Measurements from ENCODE around the gene HSP90B1.

The HSP90B1 gene

DNA sequence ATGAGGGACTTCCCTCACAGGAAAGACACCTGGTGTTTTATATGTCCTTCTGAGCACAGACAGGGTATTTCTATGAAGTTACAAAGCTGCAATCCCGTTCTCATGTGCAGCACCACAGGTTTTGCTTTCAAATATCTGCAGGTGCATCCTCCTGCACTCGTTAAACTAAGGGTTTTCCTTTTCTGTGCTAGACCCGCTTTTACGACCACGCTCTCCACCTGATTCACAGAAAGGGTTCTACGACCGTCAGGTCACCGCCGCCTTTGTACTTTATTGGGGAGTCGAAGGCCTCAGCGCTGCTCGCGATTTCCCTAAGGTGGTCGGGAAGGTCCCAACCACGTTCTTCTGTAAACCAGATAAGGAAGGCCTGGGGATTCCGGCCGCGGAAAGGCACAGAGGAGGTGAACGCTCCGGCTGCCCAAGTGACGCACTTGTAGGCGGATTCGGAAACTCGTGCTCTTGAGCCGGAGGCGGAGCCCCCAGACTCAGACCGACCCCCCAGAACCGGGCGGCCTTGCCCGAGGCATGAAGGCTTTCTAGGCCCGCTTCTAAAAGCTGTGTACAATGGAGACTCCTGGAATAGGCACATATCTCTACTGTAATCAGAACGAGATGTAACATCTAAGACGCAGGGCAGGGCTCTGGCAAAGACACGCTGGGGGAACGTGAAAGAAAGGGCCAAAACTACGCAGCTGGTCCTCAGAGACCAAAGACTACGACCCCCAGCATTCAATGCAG, 995 bp upstream of the HSP90B1 start:
- no peaks in the 10 kb centered on the region for H3K27me3 ChIP-seq (ENCODE audit: insufficient read depth, low read depth)
- H3K9ac ChIP-seq = peak overlapping the region; percentile 98
- no peak overlapping the region for H3K4me3 ChIP-seq (IDR thresholded peaks at IDR 0.05; ENCODE audit: insufficient read depth, low read depth, low read length)
- H3K4me2 ChIP-seq = peak overlapping the region; percentile 99
- peaks cover 18% of the 10 kb centered on the region for H4K20me1 ChIP-seq (ENCODE audit: insufficient read depth)
- peaks cover 66% of the 10 kb centered on the region for H3K4me1 ChIP-seq (ENCODE audit: low read depth, poor library complexity, severe bottlenecking)
- H3K79me2 ChIP-seq (ENCODE audit: insufficient read depth, low read depth) = peaks cover 40% of the 10 kb centered on the region
- H2AFZ ChIP-seq (ENCODE audit: low read depth) = no peak overlapping the region
- TF ChIP-seq CTCF (conservative IDR thresholded peaks at IDR 0.05; ENCODE audit: low read depth, low read length) = no peak
- H3K27ac ChIP-seq = peak overlapping the region; percentile 96
- peaks cover 27% of the 10 kb centered on the region; the same call in 1 of the 2 replicates for H3K36me3 ChIP-seq (ENCODE audit: insufficient read depth)

- peak overlapping the region; percentile 96 for H3K27ac ChIP-seq
- H3K4me2 ChIP-seq = no peak overlapping the region; the same call in 1 of the 2 replicates
- peaks cover 19% of the 10 kb centered on the region for H4K20me1 ChIP-seq (ENCODE audit: insufficient read depth)
- TF ChIP-seq CTCF (conservative IDR thresholded peaks at IDR 0.05; ENCODE audit: low read depth, low read length) = no peak
- no peak overlapping the region for H3K4me3 ChIP-seq (IDR thresholded peaks at IDR 0.05; ENCODE audit: insufficient read depth, low read depth, low read length)
- peaks cover 65% of the 10 kb centered on the region for H3K4me1 ChIP-seq (ENCODE audit: low read depth, poor library complexity, severe bottlenecking)
- H3K36me3 ChIP-seq (ENCODE audit: insufficient read depth) = peaks cover 32% of the 10 kb centered on the region; the same call in 1 of the 2 replicates
- H2AFZ ChIP-seq (ENCODE audit: low read depth) = no peak overlapping the region
- H3K9ac ChIP-seq = peak overlapping the region; percentile 98
- peaks cover 45% of the 10 kb centered on the region for H3K79me2 ChIP-seq (ENCODE audit: insufficient read depth, low read depth)
- H3K27me3 ChIP-seq (ENCODE audit: insufficient read depth, low read depth) = no peaks in the 10 kb centered on the region
Measured at GRCh38 chr12:103929784-103930033, 501 bp upstream of the HSP90B1 start.

DNA sequence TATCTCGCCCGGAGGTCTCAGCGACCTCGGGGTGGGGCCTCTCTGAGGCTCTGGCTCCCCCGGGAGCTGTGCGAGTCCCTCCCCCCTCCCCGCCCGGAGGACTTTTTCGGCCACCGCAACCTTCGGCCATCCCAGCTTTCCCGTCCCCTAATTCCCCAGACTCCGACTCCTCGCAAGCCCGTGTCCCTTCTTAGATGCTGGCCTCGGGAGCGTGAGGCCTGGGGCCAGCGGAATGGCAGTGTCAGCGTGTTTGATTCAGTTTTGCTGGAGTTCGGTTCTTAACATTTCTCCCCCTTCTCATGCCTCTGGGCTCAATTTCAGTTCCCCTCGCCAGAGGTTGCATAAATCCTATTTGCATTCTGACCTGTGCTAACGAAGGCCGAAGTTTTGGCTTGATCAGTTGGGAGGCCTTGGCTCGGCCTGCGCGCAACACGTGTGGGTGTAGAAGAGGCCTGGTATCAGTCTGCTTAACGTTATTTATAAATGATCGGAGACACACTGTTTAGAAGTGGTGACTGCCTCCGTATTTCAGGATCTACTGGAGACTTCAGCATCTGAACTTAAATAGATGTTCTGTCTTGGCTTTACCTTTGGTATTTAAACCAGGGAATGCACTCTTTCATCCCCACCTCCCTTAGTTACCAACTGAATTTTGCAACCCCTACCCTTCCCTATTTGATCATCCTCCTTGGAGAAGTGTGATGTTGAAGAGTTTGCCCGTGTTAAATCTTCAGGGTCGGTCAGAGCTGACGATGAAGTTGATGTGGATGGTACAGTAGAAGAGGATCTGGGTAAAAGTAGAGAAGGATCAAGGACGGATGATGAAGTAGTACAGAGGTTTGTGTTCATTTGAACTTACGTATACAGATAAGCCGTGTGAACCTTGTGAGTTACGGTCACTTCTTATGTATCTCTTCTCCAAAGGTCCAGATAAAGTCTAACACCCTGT, 851 bp downstream of the HSP90B1 start:
- TF ChIP-seq CTCF (conservative IDR thresholded peaks at IDR 0.05; ENCODE audit: low read depth, low read length) = no peak
- peaks cover 58% of the 10 kb centered on the region for H3K79me2 ChIP-seq (ENCODE audit: insufficient read depth, low read depth)
- peak overlapping the region; percentile 98 for H3K9ac ChIP-seq
- H3K4me3 ChIP-seq (IDR thresholded peaks at IDR 0.05; ENCODE audit: insufficient read depth, low read depth, low read length) = no peak overlapping the region
- peak overlapping the region; percentile 96 for H3K4me2 ChIP-seq
- peaks cover 31% of the 10 kb centered on the region for H4K20me1 ChIP-seq (ENCODE audit: insufficient read depth)
- peaks cover 65% of the 10 kb centered on the region for H3K4me1 ChIP-seq (ENCODE audit: low read depth, poor library complexity, severe bottlenecking)
- H3K36me3 ChIP-seq (ENCODE audit: insufficient read depth) = peaks cover 45% of the 10 kb centered on the region; the same call in 1 of the 2 replicates
- H3K27me3 ChIP-seq (ENCODE audit: insufficient read depth, low read depth) = no peaks in the 10 kb centered on the region
- H3K27ac ChIP-seq = peak overlapping the region; percentile 96
- H2AFZ ChIP-seq (ENCODE audit: low read depth) = no peak overlapping the region

DNA sequence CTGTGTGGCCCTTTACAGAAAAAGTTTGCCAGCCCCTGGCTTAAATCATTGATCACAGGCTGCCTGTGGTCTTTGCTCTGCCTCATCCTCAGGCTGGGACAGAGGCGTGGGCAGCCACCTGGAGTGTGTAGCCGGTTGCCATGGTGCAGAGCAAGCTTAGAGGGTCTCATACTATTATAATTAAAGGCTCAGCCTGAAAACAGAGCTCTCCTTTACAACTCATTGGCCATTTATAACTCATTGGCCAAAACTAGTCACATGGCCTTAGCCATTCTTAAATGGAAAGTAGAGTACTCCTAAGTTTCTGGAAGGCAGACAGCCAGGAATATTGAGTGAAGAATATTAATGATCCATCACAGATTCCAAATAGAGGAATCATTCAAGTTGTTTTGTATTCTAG, 3.0 kb downstream of the HSP90B1 start:
- Histone ChIP-seq H3K27me3 (ENCODE audit: insufficient read depth, low read depth) (no peaks in the 10 kb centered on the region), H2AFZ (ENCODE audit: low read depth) (no peak overlapping the region), H3K4me1 (ENCODE audit: low read depth, poor library complexity, severe bottlenecking) (peaks cover 64% of the 10 kb centered on the region), H3K27ac (peak overlapping the region; percentile 96), H4K20me1 (ENCODE audit: insufficient read depth) (peaks cover 46% of the 10 kb centered on the region), H3K4me2 (peak overlapping the region; percentile 96), H3K9ac (peak overlapping the region; percentile 98; the same call in 1 of the 2 replicates), H3K36me3 (ENCODE audit: insufficient read depth) (peaks cover 58% of the 10 kb centered on the region; the same call in 1 of the 2 replicates), H3K4me3 (IDR thresholded peaks at IDR 0.05; ENCODE audit: insufficient read depth, low read depth, low read length) (no peak overlapping the region), H3K79me2 (ENCODE audit: insufficient read depth, low read depth) (peaks cover 80% of the 10 kb centered on the region)
- no peak for TF ChIP-seq CTCF (conservative IDR thresholded peaks at IDR 0.05; ENCODE audit: low read depth, low read length)

All from KMS-11 (cell line).